Right cardiac atrium (tissue), 5 donors: Measurements from ENCODE around the gene RSPH3. TPM values are rescaled to one million over a fixed set of nuclear protein-coding genes. Genes with fewer than 3 reads are reported as not detected.
A peak's percentile ranks its signal among the peaks of the same experiment; 100 is the strongest.
"Not testable (repeated sequence)": the region's sequence is repeated elsewhere in the genome, so short reads cannot be mapped to it uniquely, and the experiment has no call there.

Source experiments
- ATAC-seq, 2 donors: fragments of 200-7000 bp; cut with Tn5 transposase; one replicate each; pipeline versions ENCODE4 v1.8.0 to v1.9.1; 2020; ENCODE audit warnings: moderate library complexity in 2 of 2, mild to moderate bottlenecking in 1 of 2
- DNase-seq, 3 donors: peaks; one replicate each; pipeline ENCODE4 v3.0.0-alpha.2; 2020
- H3K27ac ChIP-seq: one replicate; pipeline ENCODE4 v1.5.1; 2013; ENCODE audit warnings: mild to moderate bottlenecking, low read length, control low read depth, moderate library complexity
- H3K27me3 ChIP-seq: one replicate; pipeline ENCODE4 v1.6.1; 2013; ENCODE audit not compliant: control insufficient read depth, insufficient read depth
- H3K4me1 ChIP-seq: one replicate; pipeline ENCODE4 v1.6.1; 2013; ENCODE audit warnings: low read length; ENCODE audit not compliant: control insufficient read depth, insufficient read depth
- H3K4me3 ChIP-seq: one replicate; pipeline ENCODE4 v1.5.1; 2013; ENCODE audit warnings: low read length, control low read depth
- H3K9me3 ChIP-seq: one replicate; pipeline ENCODE4 v1.6.1; 2013; ENCODE audit warnings: low read length; ENCODE audit not compliant: control insufficient read depth
- WGBS: extraction: QIAGEN DNeasy Blood & Tissue Kit; methylation state at CpG from one replicate; pipeline ENCODE4 v1.1.7; 2013; 5-methylcytosine and 5-hydroxymethylcytosine counted together
- intact Hi-C, 4 donors: fragments of 100-400 bp; cut with DNase I; formaldehyde crosslinking; loops; one replicate each; pipeline versions ENCODE4 v1.11.0 to v1.14.0; 2022 to 2023
- polyA plus RNA-seq: library from polyadenylated mRNA; stranded (reverse); fragments of 200-250 nt; gene quantifications from one replicate; pipeline ENCODE4 v1.2.3, GENCODE V29; 2013
- total RNA-seq, 4 donors: library from RNA; stranded (reverse); fragmentation: NEBNext Ultra II Directional; extraction: Animal tissue kit (Norgen Biotek cat#: 25700); gene quantifications; one replicate each; pipeline ENCODE4 v1.2.1, GENCODE V29; 2021
- donor health status: healthy with polysubstance abuse.
- donor health status: DM: no; HTN: yes; CAD: no.
- donor health status: DM: no; HTN: no; CAD: no.
- donor health status: DM: no; HTN: yes; CAD: no; lungs with severe emphysema.
- donor health status: DM: yes; HTN: yes; CAD: no.

RSPH3 gene
- total and polyA plus RNA-seq, 5 donors = 4.5 to 12.1 (median 10.5) TPM

DNA sequence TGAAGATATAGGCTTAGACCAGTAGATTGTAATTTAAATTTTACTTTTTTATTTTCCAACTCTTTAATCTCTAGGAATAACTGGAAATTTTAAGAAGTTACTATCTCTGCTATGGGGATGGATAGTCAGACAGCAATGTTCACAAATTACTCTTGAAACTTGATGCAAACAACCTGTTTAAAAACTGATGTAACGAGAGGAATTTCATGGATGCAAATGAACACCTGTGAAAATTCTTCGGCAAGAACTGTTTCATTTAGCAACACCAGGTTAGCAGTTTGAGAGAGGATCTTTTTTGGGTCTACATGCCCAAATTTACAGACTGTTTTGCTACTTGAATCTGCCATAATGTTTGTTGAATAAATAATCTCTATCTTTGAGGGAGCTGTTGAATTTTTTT lies 20.0 kb upstream of the RSPH3 start:
- no peaks in the 10 kb centered on the region for H3K4me1 ChIP-seq
- ATAC-seq (no peak), DNase-seq (no peak)
- intact Hi-C loops = no loop called here
- no peaks in the 10 kb centered on the region for H3K9me3 ChIP-seq
- no peak overlapping the region for H3K4me3 ChIP-seq
- no peaks in the 10 kb centered on the region for H3K27me3 ChIP-seq
- no peak overlapping the region for H3K27ac ChIP-seq
- WGBS = 97% methylated on average over 2 of the region's 2 CpGs

DNA sequence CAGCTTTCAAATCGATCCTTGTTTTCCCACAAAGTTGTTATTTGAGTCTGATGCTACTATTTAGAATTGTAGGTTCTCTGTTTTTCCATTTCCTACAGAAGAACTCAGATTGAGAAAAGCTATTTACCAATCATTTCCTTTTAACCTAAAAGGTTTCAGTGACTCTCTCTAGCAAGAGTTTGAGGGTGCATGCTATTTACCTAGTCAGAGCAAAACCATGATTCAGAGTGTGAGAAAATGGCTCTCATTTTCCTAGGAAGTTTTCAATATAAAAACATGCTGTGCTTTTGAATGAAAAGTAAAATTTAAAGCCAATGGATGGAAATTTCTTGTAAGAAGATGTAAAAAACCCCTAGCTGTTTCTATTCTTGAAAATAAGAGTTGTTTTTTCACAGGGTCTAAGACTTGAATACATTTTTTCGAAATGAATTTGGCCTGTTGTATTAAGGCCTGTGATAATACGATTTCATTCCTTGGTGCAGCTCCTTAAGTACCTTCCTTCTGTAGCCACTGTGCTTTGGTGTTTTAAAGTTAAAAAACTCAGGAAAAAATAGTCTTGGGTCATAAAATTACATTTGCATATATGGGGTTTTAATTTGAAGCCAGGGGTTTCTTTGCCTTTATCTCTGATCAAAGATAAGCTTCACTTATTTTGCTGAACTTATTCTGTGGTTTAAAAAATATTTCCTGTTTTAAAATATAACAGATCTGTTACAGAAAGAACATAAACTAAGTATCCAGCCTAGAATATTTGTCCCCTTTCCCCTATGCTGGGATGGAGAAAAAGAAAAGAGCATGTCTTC lies 18.0 kb upstream of the RSPH3 start:
- ATAC-seq = no peak

GRCh38 chr6:159014406-159014805 lies 14.4 kb upstream of the RSPH3 start:
- DNase-seq (no peak), ATAC-seq (no peak)
- Histone ChIP-seq H3K27me3 (no peaks in the 10 kb centered on the region), H3K4me1 (no peaks in the 10 kb centered on the region), H3K9me3 (no peaks in the 10 kb centered on the region), H3K4me3 (no peak overlapping the region), H3K27ac (no peak overlapping the region)
- intact Hi-C loops = loop anchor here in 2 of 4 donors (10.0 kb wide), 1 partner anchor 120 kb away; no protein-coding TSS in a partner anchor

More for the DNA sequence above, 18.0 kb upstream of the RSPH3 start:
- no peak for DNase-seq
- intact Hi-C loops = loop anchor here in 2 of 4 donors (10.0 kb wide), 1 partner anchor 117 kb away; no protein-coding TSS in a partner anchor
- WGBS = 74% methylated on average over 3 of the region's 3 CpGs
- H3K9me3 ChIP-seq = no peaks in the 10 kb centered on the region
- no peaks in the 10 kb centered on the region for H3K4me1 ChIP-seq
- H3K4me3 ChIP-seq = no peak overlapping the region
- H3K27ac ChIP-seq = no peak overlapping the region
- H3K27me3 ChIP-seq = no peaks in the 10 kb centered on the region

DNA sequence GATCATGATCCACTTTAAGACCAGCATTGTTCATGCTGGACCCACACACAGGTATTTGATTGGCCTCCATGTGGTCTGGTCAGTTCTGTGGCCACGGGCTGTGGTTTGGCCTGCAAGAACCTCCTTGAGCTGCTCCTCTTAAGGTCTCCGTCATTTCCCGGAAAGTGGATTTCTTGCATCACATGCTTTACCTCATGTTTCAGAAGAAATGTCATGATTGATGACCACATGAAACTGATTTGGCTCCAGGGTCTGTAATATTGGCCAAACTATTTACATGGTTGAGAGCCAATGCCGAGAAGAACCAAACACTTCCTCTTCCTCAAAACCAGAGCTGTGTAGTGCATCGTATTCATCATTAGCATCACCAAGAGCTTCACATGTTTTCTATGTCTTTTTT lies 13.2 kb upstream of the RSPH3 start:
- intact Hi-C loops = loop anchor here in 2 of 4 donors (10.0 kb wide), 1 partner anchor 122 kb away; no protein-coding TSS in a partner anchor
- no peaks in the 10 kb centered on the region for H3K27me3 ChIP-seq
- DNase-seq (no peak), ATAC-seq (no peak)
- H3K4me1 ChIP-seq = no peaks in the 10 kb centered on the region
- no peak overlapping the region for H3K27ac ChIP-seq
- H3K9me3 ChIP-seq = no peaks in the 10 kb centered on the region
- 91% methylated on average over 5 of the region's 5 CpGs for WGBS
- H3K4me3 ChIP-seq = no peak overlapping the region

DNA sequence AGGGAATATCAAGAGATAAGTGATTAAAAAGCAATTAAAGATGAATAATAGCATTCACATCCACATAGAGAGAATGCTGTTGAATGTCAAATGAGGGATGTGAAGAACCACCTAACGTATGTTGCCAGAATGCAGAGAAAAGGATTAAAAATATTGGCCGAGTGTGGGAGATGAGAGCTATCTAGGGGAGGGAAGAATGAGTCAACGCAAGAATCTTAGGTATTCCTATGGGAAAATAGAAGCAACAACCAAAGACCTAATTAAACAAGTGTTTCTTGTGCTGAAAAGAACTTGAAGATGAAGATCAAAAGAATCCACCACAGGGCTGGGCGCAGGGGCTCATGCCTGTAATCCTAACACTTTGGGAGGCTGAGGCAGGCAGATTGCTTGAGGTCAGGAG lies 12.2 kb upstream of the RSPH3 start:
- no peaks in the 10 kb centered on the region for H3K9me3 ChIP-seq
- intact Hi-C loops = loop anchor here in 2 of 4 donors (10.0 kb wide), 1 partner anchor 123 kb away; no protein-coding TSS in a partner anchor
- DNase-seq (no peak), ATAC-seq (no peak)
- H3K27ac ChIP-seq = no peak overlapping the region
- H3K4me1 ChIP-seq = no peaks in the 10 kb centered on the region
- no peaks in the 10 kb centered on the region for H3K27me3 ChIP-seq
- 85% methylated on average over 4 of the region's 4 CpGs for WGBS
- H3K4me3 ChIP-seq = no peak overlapping the region

DNA sequence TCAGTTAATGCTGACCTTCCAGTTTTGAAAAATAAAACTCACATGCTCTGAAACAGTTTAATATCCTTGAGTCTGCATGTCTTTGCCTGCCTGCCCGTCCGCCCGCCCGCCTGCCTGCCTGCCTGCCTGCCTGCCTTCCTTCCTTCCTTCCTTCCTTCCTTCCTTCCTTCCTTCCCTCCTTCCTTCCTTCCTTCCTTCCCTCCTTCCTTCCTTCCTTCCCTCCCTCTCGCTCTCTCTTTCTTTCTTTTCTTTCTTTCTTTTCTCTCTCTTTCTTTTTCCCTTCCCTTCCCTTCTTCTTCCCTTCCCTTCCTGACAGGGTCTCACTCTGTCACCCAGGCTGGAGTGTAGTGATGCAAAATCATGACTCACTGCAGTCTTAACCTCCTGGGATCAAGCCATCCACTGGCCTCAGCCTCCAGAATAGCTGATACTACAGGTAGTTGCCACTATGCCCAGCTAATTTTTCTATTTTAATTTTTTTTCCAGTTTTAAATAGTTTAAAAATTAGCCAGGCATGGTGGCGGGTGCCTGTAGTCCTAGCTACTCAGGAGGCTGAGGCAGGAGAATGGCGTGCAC lies 10.1 kb upstream of the RSPH3 start:
- not testable (repeated sequence) for H3K27me3 ChIP-seq, H3K9me3 ChIP-seq, H3K4me1 ChIP-seq, H3K4me3 ChIP-seq, H3K27ac ChIP-seq, ATAC-seq, DNase-seq
- WGBS = 61% methylated on average over 7 of the region's 7 CpGs
- intact Hi-C loops = loop anchor here in 2 of 4 donors (10.0 kb wide), 1 partner anchor 125 kb away; no protein-coding TSS in a partner anchor

GRCh38 chr6:159008656-159009288 lies 8.8 kb upstream of the RSPH3 start:
- intact Hi-C loops = loop anchor here in 1 of 4 donors (10.0 kb wide), 1 partner anchor 96 kb away; no protein-coding TSS in a partner anchor
- H3K9me3 ChIP-seq = no peaks in the 10 kb centered on the region
- WGBS = 74% methylated on average over 10 of the region's 10 CpGs
- H3K27me3 ChIP-seq = no peaks in the 10 kb centered on the region
- peak in 1 of 2 donors; percentile 52 for ATAC-seq
- no peak overlapping the region for H3K4me3 ChIP-seq
- H3K27ac ChIP-seq = no peak overlapping the region
- no peak for DNase-seq
- no peaks in the 10 kb centered on the region for H3K4me1 ChIP-seq

GRCh38 chr6:159007510-159007909 lies 7.5 kb upstream of the RSPH3 start:
- no peaks in the 10 kb centered on the region for H3K27me3 ChIP-seq
- DNase-seq (no peak), ATAC-seq (no peak)
- no peaks in the 10 kb centered on the region for H3K9me3 ChIP-seq
- H3K27ac ChIP-seq = no peak overlapping the region
- H3K4me3 ChIP-seq = no peak overlapping the region
- WGBS = 77% methylated on average over 5 of the region's 5 CpGs
- intact Hi-C loops = loop anchor here in 1 of 4 donors (10.0 kb wide), 1 partner anchor 97 kb away; no protein-coding TSS in a partner anchor
- no peaks in the 10 kb centered on the region for H3K4me1 ChIP-seq

DNA sequence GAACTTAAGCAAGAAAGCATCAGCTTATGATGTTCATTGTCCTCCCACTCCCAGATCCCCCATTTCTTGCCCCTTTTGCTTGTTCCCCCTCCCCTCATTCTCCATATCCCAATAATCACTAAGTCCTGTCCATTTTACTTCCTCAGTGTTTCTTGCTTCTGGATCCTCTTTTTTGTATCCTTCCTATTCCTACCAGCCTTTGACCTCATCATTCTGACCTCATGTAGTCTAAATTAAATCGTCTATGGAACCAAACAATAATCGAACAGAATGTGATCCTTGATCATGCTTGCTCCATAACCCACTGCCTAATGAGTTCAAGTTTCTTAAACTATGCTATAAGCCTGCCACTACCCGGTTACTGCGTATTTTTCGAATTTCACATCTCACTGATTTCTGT lies 5.4 kb upstream of the RSPH3 start:
- intact Hi-C loops = loop anchor here in 1 of 4 donors (10.0 kb wide), 1 partner anchor 99 kb away; no protein-coding TSS in a partner anchor
- Histone ChIP-seq H3K4me1 (no peaks in the 10 kb centered on the region), H3K9me3 (no peaks in the 10 kb centered on the region), H3K27me3 (no peaks in the 10 kb centered on the region), H3K27ac (no peak overlapping the region), H3K4me3 (no peak overlapping the region)
- 85% methylated on average over 5 of the region's 5 CpGs for WGBS
- no peak for DNase-seq
- ATAC-seq = no peak

- Histone ChIP-seq H3K27ac (no peak overlapping the region), H3K4me1 (no peaks in the 10 kb centered on the region), H3K27me3 (no peaks in the 10 kb centered on the region), H3K4me3 (no peak overlapping the region), H3K9me3 (no peaks in the 10 kb centered on the region)
- intact Hi-C loops = loop anchor here in 1 of 4 donors (10.0 kb wide), 1 partner anchor 100 kb away; no protein-coding TSS in a partner anchor
- DNase-seq = no peak
- WGBS = 73% methylated on average over 3 of the region's 3 CpGs
- ATAC-seq = no peak
Measured at GRCh38 chr6:159004592-159004991, 4.6 kb upstream of the RSPH3 start.
